Measurements from ENCODE around the gene CACNA1C. TPM values are rescaled to one million over a fixed set of nuclear protein-coding genes. Genes with fewer than 3 reads are reported as not detected.

Gene CACNA1C
- total RNA-seq, 1 donor from 2014 or later: 102 TPM

DNA sequence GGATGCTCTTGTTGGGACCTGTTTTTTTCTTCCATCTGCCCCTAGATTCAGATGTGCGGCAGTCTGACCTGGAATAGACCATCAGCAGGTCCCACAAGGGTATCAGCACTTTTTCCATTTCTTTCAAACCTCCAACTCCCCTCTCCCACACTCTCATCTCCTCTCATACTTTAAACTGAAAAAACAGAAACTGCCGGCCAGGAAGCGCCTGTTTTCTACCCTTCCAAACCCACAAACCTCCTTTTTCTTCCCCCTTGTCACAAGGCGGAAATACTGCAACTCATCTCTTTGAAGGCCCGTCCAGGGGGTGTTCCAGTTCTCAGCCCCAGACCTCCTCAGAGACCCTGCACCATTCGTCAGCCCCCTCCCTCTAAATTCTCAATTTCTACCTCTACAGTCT, 679.5 kb downstream of the CACNA1C start:
- Histone ChIP-seq H3K27ac (no peak overlapping the region), H3K9me3 (no peaks in the 10 kb centered on the region), H3K4me1 (no peaks in the 10 kb centered on the region), H3K4me3 (no peak overlapping the region), H3K36me3 (no peaks in the 10 kb centered on the region), H3K27me3 (no peaks in the 10 kb centered on the region)
- TF ChIP-seq, protein P1, sequence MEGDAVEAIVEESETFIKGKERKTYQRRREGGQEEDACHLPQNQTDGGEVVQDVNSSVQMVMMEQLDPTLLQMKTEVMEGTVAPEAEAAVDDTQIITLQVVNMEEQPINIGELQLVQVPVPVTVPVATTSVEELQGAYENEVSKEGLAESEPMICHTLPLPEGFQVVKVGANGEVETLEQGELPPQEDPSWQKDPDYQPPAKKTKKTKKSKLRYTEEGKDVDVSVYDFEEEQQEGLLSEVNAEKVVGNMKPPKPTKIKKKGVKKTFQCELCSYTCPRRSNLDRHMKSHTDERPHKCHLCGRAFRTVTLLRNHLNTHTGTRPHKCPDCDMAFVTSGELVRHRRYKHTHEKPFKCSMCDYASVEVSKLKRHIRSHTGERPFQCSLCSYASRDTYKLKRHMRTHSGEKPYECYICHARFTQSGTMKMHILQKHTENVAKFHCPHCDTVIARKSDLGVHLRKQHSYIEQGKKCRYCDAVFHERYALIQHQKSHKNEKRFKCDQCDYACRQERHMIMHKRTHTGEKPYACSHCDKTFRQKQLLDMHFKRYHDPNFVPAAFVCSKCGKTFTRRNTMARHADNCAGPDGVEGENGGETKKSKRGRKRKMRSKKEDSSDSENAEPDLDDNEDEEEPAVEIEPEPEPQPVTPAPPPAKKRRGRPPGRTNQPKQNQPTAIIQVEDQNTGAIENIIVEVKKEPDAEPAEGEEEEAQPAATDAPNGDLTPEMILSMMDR (IDR thresholded peaks at IDR 0.05): no peak
- no peak for DNase-seq (ENCODE audit: low spot score in 2 of 2)
- intact Hi-C loops (cut with DNase I): no loop called here

DNA sequence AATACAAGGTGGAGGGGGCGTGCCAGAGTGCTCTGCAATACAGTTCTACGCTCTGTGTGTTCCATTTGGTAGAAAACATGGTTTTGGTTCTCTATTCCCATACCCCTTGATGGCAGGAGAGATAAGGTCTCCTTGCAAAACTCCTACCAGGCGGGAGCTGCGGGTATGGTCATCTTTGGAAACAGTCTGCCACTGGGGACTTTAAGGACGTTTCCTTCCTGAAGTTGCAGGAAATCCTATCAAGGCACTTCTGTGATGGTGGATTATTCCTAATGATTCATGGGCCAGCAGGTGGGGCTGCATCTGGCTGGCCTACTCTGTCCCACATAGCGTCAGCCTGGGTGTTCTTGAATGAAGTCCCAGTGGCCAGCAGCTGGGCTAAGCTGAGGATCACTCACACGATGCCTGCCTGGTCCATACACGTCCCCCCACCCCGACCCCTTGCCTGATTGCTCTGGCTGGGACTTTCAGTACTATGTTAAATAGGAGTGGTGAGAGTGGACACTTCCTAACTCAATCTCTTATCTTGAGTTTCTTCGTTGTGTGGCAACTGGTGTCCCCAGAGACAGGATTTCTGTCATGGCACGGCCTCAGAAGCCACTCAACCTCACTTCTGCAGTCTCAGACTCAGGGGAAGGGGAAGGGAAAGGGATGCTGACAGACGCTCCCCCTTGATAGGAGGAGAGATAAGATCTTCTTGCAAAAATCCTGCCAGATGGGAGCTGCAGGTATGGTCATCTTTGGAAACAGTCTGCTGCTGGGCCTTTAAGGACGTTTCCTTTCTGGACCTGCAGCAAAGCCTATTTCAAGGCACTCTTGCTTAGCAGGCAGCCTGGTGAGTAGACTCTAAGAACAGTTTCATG, 680.9 kb downstream of the CACNA1C start:
- DNase-seq (ENCODE audit: low spot score in 2 of 2): no peak
- Histone ChIP-seq H3K9me3 (no peaks in the 10 kb centered on the region), H3K27ac (no peak overlapping the region), H3K36me3 (no peaks in the 10 kb centered on the region), H3K27me3 (no peaks in the 10 kb centered on the region), H3K4me1 (no peaks in the 10 kb centered on the region), H3K4me3 (no peak overlapping the region)
- intact Hi-C loops (cut with DNase I): no loop called here
- TF ChIP-seq, protein P1 (IDR thresholded peaks at IDR 0.05): no peak

DNA sequence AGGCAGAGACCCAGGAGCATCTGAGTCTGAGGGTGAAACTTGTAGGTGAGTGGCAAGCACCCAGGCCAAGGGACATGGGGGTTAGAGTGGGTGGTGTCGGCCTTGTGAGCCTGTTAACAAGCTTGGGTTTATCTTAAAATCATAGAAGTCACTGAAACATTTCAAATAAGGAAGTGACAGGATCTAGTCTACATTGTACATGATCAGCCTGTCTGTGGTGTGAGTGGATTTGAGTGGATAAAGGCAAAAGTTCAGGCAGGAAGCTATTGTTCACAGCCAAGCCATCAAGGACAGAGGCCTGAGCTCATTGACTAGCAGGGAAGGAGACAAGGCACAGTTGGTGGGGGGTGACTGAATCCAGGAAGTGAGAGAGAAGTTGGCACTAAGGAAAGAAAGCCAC, 682.6 kb downstream of the CACNA1C start:
- H3K4me1 ChIP-seq: no peaks in the 10 kb centered on the region
- intact Hi-C loops (cut with DNase I): no loop called here
- TF ChIP-seq, protein P1 (IDR thresholded peaks at IDR 0.05): no peak
- H3K36me3 ChIP-seq: no peaks in the 10 kb centered on the region
- no peak overlapping the region for H3K27ac ChIP-seq
- no peaks in the 10 kb centered on the region for H3K9me3 ChIP-seq
- DNase-seq (ENCODE audit: low spot score in 2 of 2): no peak
- no peaks in the 10 kb centered on the region for H3K27me3 ChIP-seq
- no peak overlapping the region for H3K4me3 ChIP-seq

DNA sequence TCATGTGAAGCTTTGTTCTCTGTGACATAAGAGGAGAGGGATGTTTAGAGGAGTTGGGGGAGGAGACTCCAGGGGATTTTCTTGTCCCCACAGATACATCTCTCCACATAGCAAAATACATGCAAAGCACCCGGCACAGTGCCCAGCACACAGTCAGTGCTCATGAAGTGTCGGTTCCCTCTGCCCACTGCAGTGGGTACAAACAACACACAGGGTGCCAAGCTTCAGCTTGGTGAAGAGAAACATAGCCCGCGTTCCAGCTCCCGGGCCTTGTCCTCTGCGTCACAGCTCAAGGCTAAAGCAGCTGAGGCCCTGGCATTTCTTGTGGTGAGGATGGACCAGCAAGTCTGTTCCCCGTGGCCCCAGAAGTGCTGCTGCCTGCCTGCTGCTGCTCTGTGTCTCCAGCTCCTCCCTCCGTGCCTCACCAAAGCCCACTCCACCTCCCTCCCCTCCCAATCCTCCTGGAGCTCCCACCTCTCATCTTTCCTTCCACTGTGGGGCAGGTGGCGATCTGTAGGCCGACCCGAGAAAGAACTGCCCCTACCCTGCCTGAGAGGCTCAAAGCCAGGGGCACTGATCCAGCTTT, 685.0 kb downstream of the CACNA1C start:
- no peaks in the 10 kb centered on the region for H3K27me3 ChIP-seq
- H3K9me3 ChIP-seq: no peaks in the 10 kb centered on the region
- H3K4me1 ChIP-seq: no peaks in the 10 kb centered on the region
- intact Hi-C loops (cut with DNase I): no loop called here
- DNase-seq (ENCODE audit: low spot score in 2 of 2): no peak
- H3K4me3 ChIP-seq: no peak overlapping the region
- H3K27ac ChIP-seq: no peak overlapping the region
- TF ChIP-seq, protein P1 (IDR thresholded peaks at IDR 0.05): no peak
- H3K36me3 ChIP-seq: no peaks in the 10 kb centered on the region

DNA sequence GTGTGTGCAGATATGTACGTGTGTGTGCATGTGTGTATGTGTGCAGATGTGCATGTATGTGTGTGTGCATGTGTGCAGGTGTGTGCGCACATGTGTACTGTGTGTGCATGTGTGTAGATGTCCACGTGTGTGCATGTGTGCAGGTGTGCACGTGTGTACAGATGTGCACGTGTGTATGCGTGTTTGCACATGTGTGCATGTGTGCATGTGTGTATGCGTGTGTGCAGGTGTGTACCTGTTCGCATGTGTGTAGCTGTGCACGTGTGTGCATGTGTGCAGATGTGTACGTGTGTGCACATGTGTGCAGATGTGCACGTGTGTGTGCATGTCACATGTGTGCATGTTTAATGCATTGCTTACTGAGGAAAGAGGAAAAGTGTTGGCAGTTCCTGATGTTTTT, 686.3 kb downstream of the CACNA1C start:
- no peaks in the 10 kb centered on the region for H3K4me1 ChIP-seq
- TF ChIP-seq, protein P1 (IDR thresholded peaks at IDR 0.05): no peak
- H3K36me3 ChIP-seq: no peaks in the 10 kb centered on the region
- intact Hi-C loops (cut with DNase I): loop anchor here (1.0 kb wide), 1 partner anchor 45 kb away; no protein-coding TSS in a partner anchor
- H3K4me3 ChIP-seq: no peak overlapping the region
- H3K9me3 ChIP-seq: no peaks in the 10 kb centered on the region
- no peak for DNase-seq (ENCODE audit: low spot score in 2 of 2)
- no peaks in the 10 kb centered on the region for H3K27me3 ChIP-seq
- no peak overlapping the region for H3K27ac ChIP-seq
